Thoracic aorta (tissue), 2 donors: Measurements from ENCODE around the gene EEF2KMT. TPM values are rescaled to one million over a fixed set of nuclear protein-coding genes. Genes with fewer than 3 reads are reported as not detected.
A peak's percentile ranks its signal among the peaks of the same experiment; 100 is the strongest.

Source experiments
- ATAC-seq: fragments of 150-250 bp; one replicate; pipeline ENCODE4 v1.8.0; 2017; ENCODE audit warnings: low read depth; ENCODE audit not compliant: insufficient number of reproducible peaks, low FRiP score
- DNase-seq: peaks from one replicate; pipeline ENCODE4 v3.0.0-alpha.2; 2020; ENCODE audit warnings: low spot score
- H3K27ac ChIP-seq, 2 donors: fragments of 200-600 bp; sonication (generic); 1 replicate in 1 of 2; 2 replicates in 1 of 2; pipeline ENCODE4 v1.5.1; 2016; ENCODE audit warnings: mild to moderate bottlenecking in 2 of 2, moderate library complexity in 2 of 2
- H3K27me3 ChIP-seq: fragments of 200-600 bp; sonication (generic); replicated peaks from 2 replicates; pipeline ENCODE4 v1.6.0; 2016; ENCODE audit warnings: mild to moderate bottlenecking; ENCODE audit not compliant: insufficient read depth
- H3K36me3 ChIP-seq: fragments of 200-600 bp; sonication (generic); one replicate; pipeline ENCODE4 v1.5.1; 2016
- H3K4me1 ChIP-seq, 2 donors: fragments of 200-600 bp; sonication (generic); 1 replicate in 1 of 2; 2 replicates in 1 of 2; pipeline versions ENCODE4 v1.5.1 to v1.6.0; 2016; ENCODE audit warnings: low read depth in 2 of 2, mild to moderate bottlenecking in 1 of 2; ENCODE audit not compliant: control insufficient read depth in 1 of 2
- H3K4me3 ChIP-seq: fragments of 200-600 bp; sonication (generic); 2 replicates; pipeline ENCODE4 v1.5.1; 2016; ENCODE audit warnings: mild to moderate bottlenecking
- H3K9me3 ChIP-seq: fragments of 200-600 bp; sonication (generic); 2 replicates; pipeline ENCODE4 v1.5.1; 2016
- CTCF ChIP-seq: fragments of 200-600 bp; sonication (generic); IDR thresholded peaks from one replicate; pipeline ENCODE4 v1.5.1; 2019; ENCODE audit warnings: antibody characterized with exemption
- total RNA-seq, 2 donors: library from RNA; depleted of rRNA; stranded (reverse); fragments of >200 nt; gene quantifications; one replicate each; pipeline versions ENCODE4 v1.1.0 to v1.2.3, GENCODE V29; 2016

EEF2KMT gene
- total RNA-seq, 2 donors from 2014 or later: 6.8 to 14.9 TPM

- H3K4me3 ChIP-seq: peak overlapping the region; percentile 80
- H3K27ac ChIP-seq: peak overlapping the region; percentile 61 to 80
- H3K9me3 ChIP-seq: no peaks in the 10 kb centered on the region
- peaks cover 9 to 11% of the 10 kb centered on the region in 2 donors for H3K4me1 ChIP-seq
- ATAC-seq (no peak), DNase-seq (no peak)
- no peak for TF ChIP-seq CTCF
- peaks cover 12% of the 10 kb centered on the region for H3K36me3 ChIP-seq
- H3K27me3 ChIP-seq: no peaks in the 10 kb centered on the region
Observed at GRCh38 chr16:5072334-5073278, 25.0 kb downstream of the EEF2KMT start.

GRCh38 chr16:5071681-5072333 is 25.8 kb downstream of the EEF2KMT start, which contains the start of gene ALG1:
Gene ALG1 (plus strand): TSS chr16:5071843. CDS start chr16:5071850, 7 bp downstream.
- Histone ChIP-seq H3K27me3 (no peaks in the 10 kb centered on the region), H3K9me3 (no peaks in the 10 kb centered on the region), H3K27ac (peak within 1 kb of the TSS; percentile 61 to 80), H3K4me3 (peak within 1 kb of the TSS; percentile 80), H3K36me3 (peaks cover 7% of the 10 kb centered on the region), H3K4me1 (peaks cover 9 to 11% of the 10 kb centered on the region in 2 donors)
- DNase-seq: peak; percentile 68
- ATAC-seq: peak; percentile 80
- TF ChIP-seq CTCF: no peak

GRCh38 chr16:5071341-5071680 is 26.3 kb downstream of the EEF2KMT start:
- Histone ChIP-seq H3K27me3 (no peaks in the 10 kb centered on the region), H3K36me3 (peaks cover 4% of the 10 kb centered on the region), H3K9me3 (no peaks in the 10 kb centered on the region), H3K4me3 (peak overlapping the region; percentile 80), H3K27ac (peak overlapping the region; percentile 61 to 80), H3K4me1 (peaks cover 9 to 11% of the 10 kb centered on the region in 2 donors)
- ATAC-seq: no peak
- TF ChIP-seq CTCF: no peak
- DNase-seq: no peak

GRCh38 chr16:5070431-5071186 is 27.0 kb downstream of the EEF2KMT start:
- peak overlapping the region; percentile 61 to 80 for H3K27ac ChIP-seq
- H3K27me3 ChIP-seq: no peaks in the 10 kb centered on the region
- no peaks in the 10 kb centered on the region for H3K9me3 ChIP-seq
- TF ChIP-seq CTCF: no peak
- peaks cover 9 to 11% of the 10 kb centered on the region in 2 donors for H3K4me1 ChIP-seq
- ATAC-seq (no peak), DNase-seq (no peak)
- no peaks in the 10 kb centered on the region for H3K36me3 ChIP-seq
- no peak overlapping the region for H3K4me3 ChIP-seq

- DNase-seq (no peak), ATAC-seq (no peak)
- peaks cover 9 to 11% of the 10 kb centered on the region in 2 donors for H3K4me1 ChIP-seq
- H3K9me3 ChIP-seq: no peaks in the 10 kb centered on the region
- H3K36me3 ChIP-seq: no peaks in the 10 kb centered on the region
- H3K27me3 ChIP-seq: no peaks in the 10 kb centered on the region
- TF ChIP-seq CTCF: no peak
- no peak overlapping the region for H3K27ac ChIP-seq
- H3K4me3 ChIP-seq: no peak overlapping the region
Observed at GRCh38 chr16:5069854-5070253, 27.7 kb downstream of the EEF2KMT start.
